OCI-LY7 (cell line): ENCODE data around the gene SPAG9.

ENCODE experiments used
- EZH2phosphoT487 ChIP-seq: fragments of 200-600 bp; sonication (generic); IDR thresholded peaks from 2 replicates; pipeline ENCODE4 v1.6.1; 2018; ENCODE audit warnings: low read depth, borderline replicate concordance, mild to moderate bottlenecking, mixed run types, antibody characterized with exemption, low read length, moderate library complexity, mixed read lengths
- TF ChIP-seq, protein P1 (sequence below): fragments of 200-600 bp; sonication (generic); conservative IDR thresholded peaks from 2 replicates; pipeline ENCODE4 v1.5.1; 2014; ENCODE audit warnings: mild to moderate bottlenecking, antibody characterized with exemption, low read length, moderate library complexity, mixed read lengths

- TF ChIP-seq, protein P1, sequence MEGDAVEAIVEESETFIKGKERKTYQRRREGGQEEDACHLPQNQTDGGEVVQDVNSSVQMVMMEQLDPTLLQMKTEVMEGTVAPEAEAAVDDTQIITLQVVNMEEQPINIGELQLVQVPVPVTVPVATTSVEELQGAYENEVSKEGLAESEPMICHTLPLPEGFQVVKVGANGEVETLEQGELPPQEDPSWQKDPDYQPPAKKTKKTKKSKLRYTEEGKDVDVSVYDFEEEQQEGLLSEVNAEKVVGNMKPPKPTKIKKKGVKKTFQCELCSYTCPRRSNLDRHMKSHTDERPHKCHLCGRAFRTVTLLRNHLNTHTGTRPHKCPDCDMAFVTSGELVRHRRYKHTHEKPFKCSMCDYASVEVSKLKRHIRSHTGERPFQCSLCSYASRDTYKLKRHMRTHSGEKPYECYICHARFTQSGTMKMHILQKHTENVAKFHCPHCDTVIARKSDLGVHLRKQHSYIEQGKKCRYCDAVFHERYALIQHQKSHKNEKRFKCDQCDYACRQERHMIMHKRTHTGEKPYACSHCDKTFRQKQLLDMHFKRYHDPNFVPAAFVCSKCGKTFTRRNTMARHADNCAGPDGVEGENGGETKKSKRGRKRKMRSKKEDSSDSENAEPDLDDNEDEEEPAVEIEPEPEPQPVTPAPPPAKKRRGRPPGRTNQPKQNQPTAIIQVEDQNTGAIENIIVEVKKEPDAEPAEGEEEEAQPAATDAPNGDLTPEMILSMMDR, result no peak
- no peak for TF ChIP-seq EZH2phosphoT487
Observed at GRCh38 chr17:50944902-50945720, 175.6 kb downstream of the SPAG9 start.
